ENCODE data around the gene SYT1.
"Not testable (repeated sequence)": the region's sequence is repeated elsewhere in the genome, so short reads cannot be mapped to it uniquely, and the experiment has no call there.

Gene SYT1

GRCh38 chr12:78864403-78864869 lies at the start of gene SYT1:
SYT1 (plus strand) TSS chr12:78864774.
- DNase-seq (ENCODE audit: low read depth): peak; percentile 76
- in situ Hi-C loops (cut with HindIII; ENCODE audit: low sequenced_read_pairs): no loop called here
- H3K4me3 ChIP-seq (ENCODE audit: low read depth, low read length): peak within 1 kb of the TSS; percentile 92
- TF ChIP-seq CTCF (IDR thresholded peaks at IDR 0.05; ENCODE audit: low read depth, low read length, missing control alignments): no peak

GRCh38 chr12:78818487-78818886 lies 46.1 kb upstream of the SYT1 start:
- no peak overlapping the region for H3K4me3 ChIP-seq (ENCODE audit: low read depth, low read length)
- no peak for DNase-seq (ENCODE audit: low read depth)
- TF ChIP-seq CTCF (IDR thresholded peaks at IDR 0.05; ENCODE audit: low read depth, low read length, missing control alignments): no peak
- in situ Hi-C loops (cut with HindIII; ENCODE audit: low sequenced_read_pairs): no loop called here

- H3K4me3 ChIP-seq (ENCODE audit: low read depth, low read length): no peak overlapping the region
- no peak for TF ChIP-seq CTCF (IDR thresholded peaks at IDR 0.05; ENCODE audit: low read depth, low read length, missing control alignments)
- no peak for DNase-seq (ENCODE audit: low read depth)
- in situ Hi-C loops (cut with HindIII; ENCODE audit: low sequenced_read_pairs): no loop called here
These were observed 43.6 kb upstream of the SYT1 start for GRCh38 chr12:78820946-78821345.

GRCh38 chr12:78824918-78825317 lies 39.7 kb upstream of the SYT1 start:
- in situ Hi-C loops (cut with HindIII; ENCODE audit: low sequenced_read_pairs): no loop called here
- no peak for TF ChIP-seq CTCF (IDR thresholded peaks at IDR 0.05; ENCODE audit: low read depth, low read length, missing control alignments)
- no peak overlapping the region for H3K4me3 ChIP-seq (ENCODE audit: low read depth, low read length)
- DNase-seq (ENCODE audit: low read depth): no peak

- no peak for TF ChIP-seq CTCF (IDR thresholded peaks at IDR 0.05; ENCODE audit: low read depth, low read length, missing control alignments)
- no peak for DNase-seq (ENCODE audit: low read depth)
- in situ Hi-C loops (cut with HindIII; ENCODE audit: low sequenced_read_pairs): no loop called here
- H3K4me3 ChIP-seq (ENCODE audit: low read depth, low read length): no peak overlapping the region
These were observed 34.9 kb upstream of the SYT1 start for GRCh38 chr12:78829690-78830089.

- no peak for DNase-seq (ENCODE audit: low read depth)
- TF ChIP-seq CTCF (IDR thresholded peaks at IDR 0.05; ENCODE audit: low read depth, low read length, missing control alignments): no peak
- no peak overlapping the region for H3K4me3 ChIP-seq (ENCODE audit: low read depth, low read length)
- in situ Hi-C loops (cut with HindIII; ENCODE audit: low sequenced_read_pairs): no loop called here
These were observed 29.1 kb upstream of the SYT1 start for GRCh38 chr12:78835493-78835892.

GRCh38 chr12:78840518-78841019 lies 24.0 kb upstream of the SYT1 start:
- in situ Hi-C loops (cut with HindIII; ENCODE audit: low sequenced_read_pairs); DNase-seq (ENCODE audit: low read depth); H3K4me3 ChIP-seq (ENCODE audit: low read depth, low read length): not testable (repeated sequence)

Measured in astrocyte of the cerebellum (primary cell).